DLD1 (cell line): Measurements from ENCODE around the gene CRCP.
"Not testable (repeated sequence)": the region's sequence is repeated elsewhere in the genome, so short reads cannot be mapped to it uniquely, and the experiment has no call there.

Experiments used
- in situ Hi-C: cut with HindIII; loops from 2 replicates; pipeline ENCODE4 v1.10.0; 2017; ENCODE audit warnings: low sequenced_read_pairs

The CRCP gene

GRCh38 chr7:66152371-66153191 lies 37.9 kb downstream of the CRCP start:
- in situ Hi-C loops: no loop called here

- in situ Hi-C loops: no loop called here
These were observed 39.0 kb downstream of the CRCP start for GRCh38 chr7:66153691-66154090.

- in situ Hi-C loops: not testable (repeated sequence)
These were observed 41.4 kb downstream of the CRCP start for GRCh38 chr7:66156035-66156434.

- in situ Hi-C loops: no loop called here
These were observed 42.4 kb downstream of the CRCP start for GRCh38 chr7:66157060-66157459.

- in situ Hi-C loops: no loop called here
These were observed 48.0 kb downstream of the CRCP start for GRCh38 chr7:66162622-66163021.

- in situ Hi-C loops: no loop called here
These were observed 48.6 kb downstream of the CRCP start for GRCh38 chr7:66163186-66163610.

- in situ Hi-C loops: no loop called here
These were observed 49.7 kb downstream of the CRCP start for GRCh38 chr7:66164356-66164755.

- in situ Hi-C loops: no loop called here
These were observed 53.2 kb downstream of the CRCP start for GRCh38 chr7:66167773-66168387.

GRCh38 chr7:66169616-66170015 lies 55.0 kb downstream of the CRCP start:
- in situ Hi-C loops: no loop called here

GRCh38 chr7:66170309-66171231 lies 55.9 kb downstream of the CRCP start:
- in situ Hi-C loops: no loop called here

GRCh38 chr7:66172536-66173401 lies 58.1 kb downstream of the CRCP start:
- in situ Hi-C loops: not testable (repeated sequence)

- in situ Hi-C loops: no loop called here
These were observed 59.2 kb downstream of the CRCP start for GRCh38 chr7:66173856-66174255.

- in situ Hi-C loops: not testable (repeated sequence)
These were observed 60.4 kb downstream of the CRCP start for GRCh38 chr7:66175006-66175405.

GRCh38 chr7:66176914-66177313 lies 62.3 kb downstream of the CRCP start:
- in situ Hi-C loops: no loop called here

GRCh38 chr7:66178258-66178657 lies 63.6 kb downstream of the CRCP start:
- in situ Hi-C loops: no loop called here

- in situ Hi-C loops: no loop called here
These were observed 66.7 kb downstream of the CRCP start for GRCh38 chr7:66181329-66181728.

- in situ Hi-C loops: no loop called here
These were observed 67.2 kb downstream of the CRCP start for GRCh38 chr7:66181845-66182244.

- in situ Hi-C loops: no loop called here
These were observed 68.3 kb downstream of the CRCP start for GRCh38 chr7:66182920-66183319.

GRCh38 chr7:66183700-66184099 lies 69.1 kb downstream of the CRCP start:
- in situ Hi-C loops: no loop called here

GRCh38 chr7:66185680-66186187 lies 71.1 kb downstream of the CRCP start:
- in situ Hi-C loops: no loop called here
